Vagina (tissue), 2 donors: ENCODE measurements around the gene MT3.

ENCODE experiments used
- POLR2A ChIP-seq, 2 donors: fragments of 450-650 bp; IDR thresholded peaks; one replicate each; pipeline ENCODE4 v1.6.1; 2017; ENCODE audit warnings: antibody characterized with exemption in 2 of 2, mild to moderate bottlenecking in 2 of 2, moderate library complexity in 2 of 2
- TF ChIP-seq, protein P1 (sequence below), 3 experiments: fragments of 450-650 bp in 2 of 3; fragments of 200-600 bp in 1 of 3; sonication (generic) in 1 of 3; IDR thresholded peaks; one replicate each; pipeline ENCODE4 v1.5.1; 2017 to 2019; ENCODE audit warnings: antibody characterized with exemption in 3 of 3, mild to moderate bottlenecking in 2 of 3, moderate library complexity in 2 of 3

- TF ChIP-seq, protein P1, sequence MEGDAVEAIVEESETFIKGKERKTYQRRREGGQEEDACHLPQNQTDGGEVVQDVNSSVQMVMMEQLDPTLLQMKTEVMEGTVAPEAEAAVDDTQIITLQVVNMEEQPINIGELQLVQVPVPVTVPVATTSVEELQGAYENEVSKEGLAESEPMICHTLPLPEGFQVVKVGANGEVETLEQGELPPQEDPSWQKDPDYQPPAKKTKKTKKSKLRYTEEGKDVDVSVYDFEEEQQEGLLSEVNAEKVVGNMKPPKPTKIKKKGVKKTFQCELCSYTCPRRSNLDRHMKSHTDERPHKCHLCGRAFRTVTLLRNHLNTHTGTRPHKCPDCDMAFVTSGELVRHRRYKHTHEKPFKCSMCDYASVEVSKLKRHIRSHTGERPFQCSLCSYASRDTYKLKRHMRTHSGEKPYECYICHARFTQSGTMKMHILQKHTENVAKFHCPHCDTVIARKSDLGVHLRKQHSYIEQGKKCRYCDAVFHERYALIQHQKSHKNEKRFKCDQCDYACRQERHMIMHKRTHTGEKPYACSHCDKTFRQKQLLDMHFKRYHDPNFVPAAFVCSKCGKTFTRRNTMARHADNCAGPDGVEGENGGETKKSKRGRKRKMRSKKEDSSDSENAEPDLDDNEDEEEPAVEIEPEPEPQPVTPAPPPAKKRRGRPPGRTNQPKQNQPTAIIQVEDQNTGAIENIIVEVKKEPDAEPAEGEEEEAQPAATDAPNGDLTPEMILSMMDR (IDR thresholded peaks at IDR 0.05): no peak
- no peak for TF ChIP-seq POLR2A (IDR thresholded peaks at IDR 0.05)
These were observed 45.5 kb downstream of the MT3 start for GRCh38 chr16:56634715-56635440.
